ENCODE measurements around the gene AKIP1. TPM values are rescaled to one million over a fixed set of nuclear protein-coding genes. Genes with fewer than 3 reads are reported as not detected.

Gene AKIP1
- total and polyA plus RNA-seq, 10 of the 15 experiments (the other 5 are each of a cell fraction or from before 2014, with no cell fraction given) = 5.1 to 38.9 (median 30.5) TPM

DNA sequence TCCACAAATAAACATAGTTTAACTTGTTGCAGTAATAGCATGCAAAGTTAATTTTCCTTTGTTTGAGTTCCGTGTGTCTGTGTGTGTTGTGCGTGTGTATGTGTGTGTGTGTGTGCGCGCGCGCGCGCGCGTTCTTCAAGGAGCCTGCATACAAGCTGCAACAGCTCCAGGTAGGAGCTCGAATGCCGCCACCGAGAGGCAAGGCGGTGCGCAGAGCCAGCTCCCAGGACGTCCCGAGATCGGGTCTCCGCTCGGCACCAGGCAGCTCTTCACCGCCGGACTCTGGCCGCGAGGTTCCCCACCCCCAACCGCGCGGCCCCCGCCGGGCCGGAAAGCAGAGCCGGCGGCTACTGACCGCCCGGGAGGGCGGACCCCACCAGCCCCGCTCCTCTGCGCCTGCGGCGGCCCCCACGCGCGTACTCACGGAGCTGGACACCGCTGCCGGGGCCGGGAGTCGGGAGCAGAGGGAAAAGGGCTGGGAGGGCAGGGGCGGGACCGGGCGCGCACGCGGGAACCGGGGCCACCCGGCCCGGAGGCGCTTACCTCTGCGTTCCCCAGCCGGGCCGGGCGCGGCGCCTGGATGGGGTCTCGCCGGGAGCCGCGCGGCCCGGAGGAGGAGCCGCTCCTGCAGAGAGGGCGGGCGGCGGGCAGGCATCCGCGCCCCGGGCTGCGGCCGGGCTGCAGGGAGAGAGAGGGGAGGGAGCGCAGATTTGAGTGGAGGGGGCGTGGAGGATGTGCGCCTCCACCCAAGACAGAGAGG is 40.4 kb upstream of the AKIP1 start:
- H3K4me3 ChIP-seq = peak overlapping the region; percentile 57; the same call in 1 of the 2 replicates
- TF ChIP-seq, protein P1, sequence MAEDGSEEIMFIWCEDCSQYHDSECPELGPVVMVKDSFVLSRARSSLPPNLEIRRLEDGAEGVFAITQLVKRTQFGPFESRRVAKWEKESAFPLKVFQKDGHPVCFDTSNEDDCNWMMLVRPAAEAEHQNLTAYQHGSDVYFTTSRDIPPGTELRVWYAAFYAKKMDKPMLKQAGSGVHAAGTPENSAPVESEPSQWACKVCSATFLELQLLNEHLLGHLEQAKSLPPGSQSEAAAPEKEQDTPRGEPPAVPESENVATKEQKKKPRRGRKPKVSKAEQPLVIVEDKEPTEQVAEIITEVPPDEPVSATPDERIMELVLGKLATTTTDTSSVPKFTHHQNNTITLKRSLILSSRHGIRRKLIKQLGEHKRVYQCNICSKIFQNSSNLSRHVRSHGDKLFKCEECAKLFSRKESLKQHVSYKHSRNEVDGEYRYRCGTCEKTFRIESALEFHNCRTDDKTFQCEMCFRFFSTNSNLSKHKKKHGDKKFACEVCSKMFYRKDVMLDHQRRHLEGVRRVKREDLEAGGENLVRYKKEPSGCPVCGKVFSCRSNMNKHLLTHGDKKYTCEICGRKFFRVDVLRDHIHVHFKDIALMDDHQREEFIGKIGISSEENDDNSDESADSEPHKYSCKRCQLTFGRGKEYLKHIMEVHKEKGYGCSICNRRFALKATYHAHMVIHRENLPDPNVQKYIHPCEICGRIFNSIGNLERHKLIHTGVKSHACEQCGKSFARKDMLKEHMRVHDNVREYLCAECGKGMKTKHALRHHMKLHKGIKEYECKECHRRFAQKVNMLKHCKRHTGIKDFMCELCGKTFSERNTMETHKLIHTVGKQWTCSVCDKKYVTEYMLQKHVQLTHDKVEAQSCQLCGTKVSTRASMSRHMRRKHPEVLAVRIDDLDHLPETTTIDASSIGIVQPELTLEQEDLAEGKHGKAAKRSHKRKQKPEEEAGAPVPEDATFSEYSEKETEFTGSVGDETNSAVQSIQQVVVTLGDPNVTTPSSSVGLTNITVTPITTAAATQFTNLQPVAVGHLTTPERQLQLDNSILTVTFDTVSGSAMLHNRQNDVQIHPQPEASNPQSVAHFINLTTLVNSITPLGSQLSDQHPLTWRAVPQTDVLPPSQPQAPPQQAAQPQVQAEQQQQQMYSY (CRISPR knock-in tag; IDR thresholded peaks at IDR 0.05) = no peak
- TF ChIP-seq HDAC6 (IDR thresholded peaks at IDR 0.05; ENCODE audit: unreplicated experiment) (peak; percentile 18), YBX1 (IDR thresholded peaks at IDR 0.05) (no peak), PKNOX1 (IDR thresholded peaks at IDR 0.05) (no peak), NFYB (IDR thresholded peaks at IDR 0.05; ENCODE audit: insufficient read depth, low read depth, low read length) (no peak), RB1 (IDR thresholded peaks at IDR 0.05; ENCODE audit: borderline replicate concordance) (no peak), SIN3A (IDR thresholded peaks at IDR 0.05; ENCODE audit: low read depth, low read length) (no peak), ATF7 (IDR thresholded peaks at IDR 0.05; ENCODE audit: low read depth) (no peak), SUZ12 (IDR thresholded peaks at IDR 0.05; ENCODE audit: unreplicated experiment) (peak; percentile 54)
- TF ChIP-seq, protein P2, sequence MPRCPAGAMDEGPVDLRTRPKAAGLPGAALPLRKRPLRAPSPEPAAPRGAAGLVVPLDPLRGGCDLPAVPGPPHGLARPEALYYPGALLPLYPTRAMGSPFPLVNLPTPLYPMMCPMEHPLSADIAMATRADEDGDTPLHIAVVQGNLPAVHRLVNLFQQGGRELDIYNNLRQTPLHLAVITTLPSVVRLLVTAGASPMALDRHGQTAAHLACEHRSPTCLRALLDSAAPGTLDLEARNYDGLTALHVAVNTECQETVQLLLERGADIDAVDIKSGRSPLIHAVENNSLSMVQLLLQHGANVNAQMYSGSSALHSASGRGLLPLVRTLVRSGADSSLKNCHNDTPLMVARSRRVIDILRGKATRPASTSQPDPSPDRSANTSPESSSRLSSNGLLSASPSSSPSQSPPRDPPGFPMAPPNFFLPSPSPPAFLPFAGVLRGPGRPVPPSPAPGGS (IDR thresholded peaks at IDR 0.05; ENCODE audit: borderline replicate concordance, insufficient read depth, low read depth, low read length, poor library complexity, severe bottlenecking) = no peak
- no TSS peak for BruUV-seq (replicated peaks)
- H3K27ac ChIP-seq (ENCODE audit: control insufficient read depth, insufficient read depth) = no peak overlapping the region
- no peaks in the 10 kb centered on the region for H3K4me1 ChIP-seq (ENCODE audit: control insufficient read depth, insufficient read depth, low read length)
- ATAC-seq = peak; percentile 55
- intact Hi-C loops (cut with micrococcal nuclease; ENCODE audit: unreplicated experiment) (no loop called here), in situ Hi-C loops (cut with MboI) (no loop called here)
- no peaks in the 10 kb centered on the region for H4K20me1 ChIP-seq (ENCODE audit: control insufficient read depth, insufficient read depth)
- under 1% methylated on average over 33 of the region's 81 CpGs for WGBS (ENCODE audit: insufficient coverage, insufficient replicate concordance, low lambda C conversion rate, missing lambda C conversion rate)
- POLR2A ChIA-PET = no interaction called here
- CTCF ChIA-PET = no interaction called here
- H3K9ac ChIP-seq (ENCODE audit: control insufficient read depth, insufficient read depth, low read length) = no peak overlapping the region
- no peaks in the 10 kb centered on the region for H3K79me2 ChIP-seq (ENCODE audit: control insufficient read depth, insufficient read depth, low read length)
- no peak for DNase-seq (ENCODE audit: low read depth, low spot score)
- peak overlapping the region; percentile 85 for H3K4me2 ChIP-seq (ENCODE audit: control insufficient read depth, insufficient read depth)
- H3K27me3 ChIP-seq (replicated peaks in 1 of 2; ENCODE audit: control insufficient read depth in 2 of 2, insufficient read depth in 2 of 2, low read length in 1 of 2) = peaks cover 3 to 8% of the 10 kb centered on the region in 2 experiments; a peak in 1 of 4 replicates
- no peaks in the 10 kb centered on the region for H3K9me3 ChIP-seq (replicated peaks; ENCODE audit: control insufficient read depth, insufficient read depth, low read length)
- RAD21 ChIA-PET (ENCODE audit: unreplicated experiment) = interaction anchor here (0.9 kb wide), 1 partner anchor 36 kb away, joined by 3 read pairs; no protein-coding TSS in a partner anchor
- FAIRE-seq = no peak
- H3K36me3 ChIP-seq (ENCODE audit: control insufficient read depth in 2 of 2, insufficient read depth in 2 of 2, low read length in 1 of 2) = no peaks in the 10 kb centered on the region
- peak overlapping the region; percentile 2 for H2AFZ ChIP-seq (ENCODE audit: control insufficient read depth, low read depth, low read length)
- SMC1A ChIA-PET (ENCODE audit: uncharacterized antibody, unreplicated experiment) = no interaction called here
